HUDEP-2 (cell line): ENCODE data around the gene MEAF6.

Source experiments
- DNase-seq, 76 experiments: peaks; one replicate each; lab custom pipeline; 2025; ENCODE audit not compliant: unreplicated experiment in 76 of 76; lab: John Stamatoyannopoulos, UW

The MEAF6 gene

DNA sequence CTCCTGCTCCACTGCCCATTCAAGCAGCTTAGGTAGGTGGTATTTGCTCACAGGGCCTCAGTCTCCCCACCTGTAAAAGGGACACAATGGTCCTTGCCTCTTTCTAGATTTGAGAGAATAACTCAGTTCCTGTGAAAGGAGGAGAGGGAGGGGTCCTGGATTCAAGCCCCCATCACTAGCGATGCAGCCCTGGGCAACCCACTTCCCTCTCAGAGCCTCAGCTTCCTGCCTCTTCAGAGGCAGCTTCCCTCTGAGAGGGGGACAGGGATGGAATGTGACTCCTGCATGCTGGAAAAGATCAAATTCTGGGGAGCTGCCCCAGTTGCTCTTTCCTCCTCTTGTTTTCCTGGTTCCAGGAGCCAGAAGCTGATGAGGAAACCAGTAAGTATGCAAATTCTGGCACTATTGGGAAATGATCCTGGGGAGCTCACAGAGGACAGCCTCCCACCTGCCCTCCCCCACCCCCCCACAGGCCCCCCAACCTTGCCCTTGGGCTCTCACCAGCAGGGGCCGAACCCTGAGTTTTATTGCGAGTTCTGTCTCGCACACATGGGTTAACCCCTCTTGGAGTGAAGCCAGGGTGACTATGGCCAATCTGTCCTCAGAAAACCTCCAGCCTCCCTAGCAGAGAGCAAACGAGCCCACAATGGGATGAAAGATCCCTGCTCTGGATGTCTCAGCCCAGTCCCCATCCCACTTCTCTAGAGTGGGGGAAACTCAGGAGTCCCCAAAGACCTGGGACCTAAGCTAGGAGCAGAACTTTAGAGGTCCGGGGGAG is 28.5 kb downstream of the MEAF6 start:
- no peak for DNase-seq

DNA sequence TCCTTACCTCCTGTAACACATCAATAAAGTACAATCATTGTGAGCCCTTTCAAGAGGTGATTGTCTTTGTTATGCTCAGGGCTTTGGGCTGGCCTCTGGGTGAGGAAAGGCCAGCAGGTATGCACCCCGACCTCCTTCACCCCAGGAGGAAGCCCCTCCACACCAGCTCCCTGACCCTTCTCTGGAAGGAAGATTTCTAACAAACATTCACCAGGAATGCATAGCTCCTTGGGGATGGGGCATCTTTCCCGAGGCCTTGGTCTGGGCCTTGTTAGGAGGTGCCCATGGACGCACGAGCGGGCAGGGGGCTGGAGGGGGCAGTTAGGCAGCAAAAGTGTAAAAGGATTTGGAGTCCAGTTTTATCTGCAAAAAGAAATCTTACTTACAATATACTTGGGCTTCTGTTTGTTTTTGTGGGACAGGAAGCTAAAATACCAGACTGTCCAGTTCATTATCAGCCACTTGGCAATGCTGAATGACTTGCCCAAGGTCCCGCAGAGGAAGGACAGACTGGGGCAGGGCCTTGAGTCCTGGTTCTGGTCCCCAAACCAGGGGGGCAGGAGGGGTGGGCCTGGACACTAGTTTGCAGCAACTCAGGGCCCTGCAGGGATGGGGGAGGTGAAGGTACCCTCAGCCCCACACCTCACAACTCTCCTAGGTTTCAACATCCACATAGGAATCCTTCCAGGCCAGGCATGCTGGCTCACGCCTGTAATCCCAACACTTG is 30.1 kb downstream of the MEAF6 start:
- no peak for DNase-seq

DNA sequence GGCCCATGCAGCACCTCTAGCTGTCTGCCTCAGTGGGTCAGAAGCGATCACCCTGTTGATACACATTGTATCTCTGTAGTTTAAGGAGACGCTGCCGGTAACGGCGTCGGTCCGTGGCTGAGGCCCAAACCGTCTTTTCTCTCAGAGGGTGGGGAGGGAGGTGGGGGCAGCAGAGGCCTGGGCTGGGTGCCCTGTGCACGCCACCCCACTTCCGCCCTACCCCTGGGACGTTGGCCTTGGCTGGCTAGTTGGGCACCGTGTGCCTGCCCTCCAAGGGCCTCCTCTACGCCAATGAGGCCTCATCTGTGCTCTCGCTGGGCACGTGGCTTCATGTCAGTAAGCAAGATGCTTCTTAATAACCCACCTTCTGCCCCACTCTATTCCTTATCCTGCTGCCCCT is 30.8 kb downstream of the MEAF6 start:
- no peak for DNase-seq

DNA sequence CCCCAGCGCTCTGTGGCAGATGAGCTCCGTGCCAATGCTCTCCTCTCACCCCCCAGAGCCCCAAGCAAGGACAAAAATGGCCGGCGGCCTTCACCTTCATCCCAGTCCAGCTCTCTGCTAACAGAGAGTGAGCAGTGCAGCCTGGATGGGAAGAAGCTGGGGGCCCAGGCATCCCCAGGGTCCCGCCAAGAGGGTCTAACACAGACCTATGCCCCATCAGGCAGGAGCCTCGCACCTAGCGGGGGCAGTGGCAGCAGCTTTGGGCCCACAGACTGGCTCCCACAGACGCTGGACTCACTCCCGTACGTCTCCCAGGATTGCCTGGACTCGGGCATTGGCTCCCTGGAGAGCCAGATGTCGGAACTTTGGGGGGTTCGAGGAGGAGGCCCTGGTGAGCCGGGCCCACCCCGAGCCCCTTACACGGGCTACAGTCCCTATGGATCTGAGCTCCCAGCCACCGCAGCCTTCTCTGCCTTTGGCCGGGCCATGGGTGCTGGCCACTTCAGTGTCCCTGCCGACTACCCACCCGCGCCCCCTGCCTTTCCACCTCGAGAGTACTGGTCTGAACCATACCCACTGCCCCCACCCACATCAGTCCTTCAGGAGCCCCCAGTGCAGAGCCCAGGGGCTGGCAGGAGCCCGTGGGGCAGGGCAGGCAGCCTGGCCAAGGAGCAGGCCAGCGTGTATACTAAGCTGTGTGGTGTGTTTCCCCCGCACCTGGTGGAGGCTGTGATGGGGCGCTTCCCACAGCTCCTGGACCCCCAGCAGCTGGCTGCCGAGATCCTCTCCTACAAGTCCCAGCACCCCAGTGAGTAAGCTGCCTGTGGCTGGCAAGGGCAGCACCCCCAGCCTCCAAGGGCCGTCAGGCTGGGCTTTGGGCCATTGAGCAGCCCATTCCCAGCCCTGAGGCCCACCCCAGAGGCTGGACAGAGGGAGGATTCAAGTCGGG is 31.5 kb downstream of the MEAF6 start:
- no peak for DNase-seq

DNA sequence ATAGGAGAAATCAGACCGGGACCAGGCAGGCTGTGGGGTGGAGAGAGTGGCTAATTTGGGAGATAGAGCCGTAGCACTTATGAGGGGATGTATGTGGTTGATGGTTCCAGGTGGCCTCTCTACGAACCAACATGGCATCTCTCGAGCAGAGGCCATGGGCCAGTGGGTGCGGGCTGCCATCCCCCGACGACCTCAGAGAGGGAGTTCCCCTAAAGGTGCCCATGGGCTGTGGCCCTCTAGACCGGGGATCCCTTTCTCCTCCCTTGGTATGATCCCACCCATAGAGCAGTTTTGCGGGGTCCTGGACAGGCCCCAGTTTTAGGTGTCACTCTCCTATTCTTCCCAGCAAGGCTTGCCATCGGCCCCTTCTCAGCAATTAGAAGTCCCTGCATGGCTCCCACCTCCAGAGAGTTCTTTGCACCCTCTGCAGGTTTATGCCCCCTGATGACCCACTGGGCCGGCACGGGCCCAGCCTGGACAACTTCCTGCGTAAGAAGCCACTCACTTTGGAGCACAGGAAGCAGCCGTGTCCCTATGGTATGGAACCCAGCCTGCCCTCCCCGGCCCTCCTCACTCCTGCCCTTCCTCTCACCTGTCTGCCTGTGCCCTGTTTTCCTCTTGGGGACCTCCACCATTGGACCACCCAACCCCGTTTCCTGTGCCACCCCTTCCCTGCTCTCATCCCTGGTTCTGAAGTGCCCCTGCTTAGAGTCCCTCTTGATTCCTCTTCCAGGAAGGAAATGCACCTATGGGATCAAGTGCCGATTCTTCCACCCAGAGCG is 32.4 kb downstream of the MEAF6 start:
- DNase-seq, result no peak

DNA sequence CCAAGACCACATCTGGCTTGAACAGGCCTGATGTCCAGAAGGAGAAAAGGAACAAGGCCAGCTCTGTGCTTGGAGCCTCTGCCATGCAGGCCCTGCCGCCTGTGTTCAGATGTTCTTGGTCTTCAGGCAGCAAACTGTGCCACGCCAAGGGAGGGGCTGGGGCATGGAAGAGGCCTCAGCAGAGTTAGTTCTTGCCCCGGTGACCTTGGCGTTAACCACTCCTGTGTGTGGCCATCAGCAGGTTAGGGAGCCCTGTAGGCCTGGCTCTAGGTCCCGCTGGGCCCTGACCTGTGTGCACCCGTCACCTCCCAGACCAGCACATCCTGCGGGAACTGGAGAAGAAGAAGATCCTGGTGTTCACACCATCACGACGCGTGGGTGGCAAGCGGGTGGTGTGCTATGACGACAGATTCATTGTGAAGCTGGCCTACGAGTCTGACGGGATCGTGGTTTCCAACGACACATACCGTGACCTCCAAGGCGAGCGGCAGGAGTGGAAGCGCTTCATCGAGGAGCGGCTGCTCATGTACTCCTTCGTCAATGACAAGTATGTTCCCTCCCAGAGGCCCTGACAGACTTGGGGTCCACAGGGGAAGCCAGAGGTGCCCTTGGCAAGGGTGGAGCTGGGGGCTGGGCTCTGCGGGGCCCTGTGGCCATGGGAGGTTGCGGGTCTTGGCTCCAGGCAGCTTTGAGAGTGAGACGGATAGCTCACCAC is 33.1 kb downstream of the MEAF6 start:
- no peak for DNase-seq

DNA sequence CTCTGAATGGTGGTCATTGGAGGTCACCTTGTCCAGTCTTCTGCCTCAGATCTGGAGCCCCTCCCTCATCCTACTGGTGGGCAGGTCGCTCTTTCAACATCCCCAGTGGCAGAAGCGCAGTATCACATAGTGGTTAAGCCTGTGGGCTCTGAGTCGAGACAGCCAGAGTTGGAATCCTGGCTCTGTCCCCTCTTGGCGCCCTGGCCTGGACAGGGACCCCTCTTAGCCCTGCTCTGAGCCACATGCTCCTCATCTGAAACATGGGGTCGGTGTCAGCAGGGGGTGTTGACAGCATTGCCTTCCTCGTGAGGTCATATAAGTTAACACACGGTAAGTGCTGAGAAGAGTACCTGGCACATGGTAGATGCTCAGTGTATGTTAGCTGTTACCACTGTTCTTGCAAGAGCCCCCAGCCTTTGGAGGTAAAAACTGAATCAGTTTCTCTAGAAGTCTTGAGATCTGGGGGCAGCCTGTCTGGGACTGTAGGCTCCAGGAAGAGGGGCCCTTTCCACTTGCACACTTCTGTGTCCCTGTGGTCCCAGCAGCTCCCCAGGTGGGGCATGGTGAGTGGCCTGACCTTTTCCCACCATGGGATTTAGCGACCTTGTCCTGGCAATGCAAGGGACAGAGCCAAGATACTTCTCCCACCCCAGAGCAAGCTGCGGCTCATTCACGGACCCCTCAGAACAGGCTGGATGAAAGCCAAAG is 33.8 kb downstream of the MEAF6 start:
- no peak for DNase-seq

DNA sequence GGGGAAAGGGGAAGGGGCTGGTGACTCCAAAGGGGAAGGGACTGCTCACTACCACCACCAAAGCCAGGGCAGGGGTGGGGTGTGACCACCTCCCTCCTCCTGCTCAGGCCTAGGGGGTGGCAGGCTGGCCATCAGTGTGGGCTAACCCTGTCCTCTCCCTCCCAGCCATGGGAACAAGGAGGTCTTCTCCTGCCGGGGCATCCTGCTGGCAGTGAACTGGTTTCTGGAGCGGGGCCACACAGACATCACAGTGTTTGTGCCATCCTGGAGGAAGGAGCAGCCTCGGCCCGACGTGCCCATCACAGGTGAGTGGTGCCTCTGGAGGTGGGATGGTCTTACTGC is 34.5 kb downstream of the MEAF6 start:
- no peak for DNase-seq

DNA sequence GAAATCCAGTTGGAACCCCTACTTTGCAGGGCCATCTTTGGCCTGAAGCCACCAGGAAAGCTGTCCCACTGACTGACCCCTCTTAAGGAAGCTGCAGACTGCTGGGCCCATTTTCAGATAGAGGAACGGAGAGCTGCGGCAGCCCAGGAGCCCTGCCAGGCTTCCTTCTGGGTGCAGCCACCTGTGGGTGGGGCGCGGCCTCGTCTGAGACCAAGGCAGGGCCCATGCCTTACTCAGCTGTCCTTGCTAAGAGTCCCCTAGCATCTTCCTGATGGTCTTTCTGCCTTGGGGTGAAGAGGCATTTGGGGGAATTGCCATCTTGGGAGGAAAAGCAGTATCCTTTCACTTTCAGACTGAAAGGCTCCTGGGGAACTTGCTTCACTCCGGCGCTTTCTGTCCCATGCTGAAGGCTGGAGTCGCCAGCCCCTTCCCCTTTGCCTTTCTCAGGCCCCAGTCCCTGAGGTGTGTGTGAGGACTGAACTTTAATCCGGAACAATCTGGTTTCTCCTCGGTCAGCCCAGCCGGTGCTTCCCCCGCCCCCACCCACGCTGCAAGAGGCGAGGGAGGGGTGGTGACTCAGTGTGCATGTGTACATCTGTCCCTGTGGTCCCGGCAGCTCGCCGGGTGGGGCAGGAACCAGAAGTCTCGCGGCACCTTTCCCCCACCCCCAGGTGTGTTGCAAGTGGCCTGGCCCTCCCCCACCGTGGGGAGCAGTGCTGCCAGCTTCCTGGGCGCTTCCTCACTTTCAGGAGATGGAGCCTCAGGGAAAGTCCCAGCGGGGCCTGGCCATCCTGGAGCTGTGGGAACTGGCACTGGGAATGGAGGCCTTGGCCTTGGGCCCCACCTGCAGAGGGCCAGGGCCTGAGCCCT is 35.1 kb downstream of the MEAF6 start:
- DNase-seq, result peak in 71 of 76 experiments; percentile 7 to 86 (median 62)

DNA sequence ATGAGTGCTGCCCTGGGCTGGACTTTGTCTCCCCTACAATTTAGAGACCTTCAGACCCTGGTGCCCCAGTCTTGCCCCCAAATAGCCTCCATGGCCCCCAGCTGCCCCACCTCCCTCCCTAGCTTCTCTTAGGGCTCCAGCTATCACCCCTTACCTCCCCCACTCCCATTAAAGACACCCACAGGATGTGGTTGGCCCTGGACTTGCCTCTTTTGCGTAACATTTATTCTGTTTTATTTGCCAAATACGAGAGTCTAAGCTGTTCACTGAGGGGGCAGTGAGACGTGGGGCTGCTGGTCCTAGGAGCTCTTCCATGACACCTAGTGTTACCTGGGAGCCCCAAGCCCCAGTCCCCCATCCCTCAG is 35.7 kb downstream of the MEAF6 start:
- DNase-seq, result no peak

DNA sequence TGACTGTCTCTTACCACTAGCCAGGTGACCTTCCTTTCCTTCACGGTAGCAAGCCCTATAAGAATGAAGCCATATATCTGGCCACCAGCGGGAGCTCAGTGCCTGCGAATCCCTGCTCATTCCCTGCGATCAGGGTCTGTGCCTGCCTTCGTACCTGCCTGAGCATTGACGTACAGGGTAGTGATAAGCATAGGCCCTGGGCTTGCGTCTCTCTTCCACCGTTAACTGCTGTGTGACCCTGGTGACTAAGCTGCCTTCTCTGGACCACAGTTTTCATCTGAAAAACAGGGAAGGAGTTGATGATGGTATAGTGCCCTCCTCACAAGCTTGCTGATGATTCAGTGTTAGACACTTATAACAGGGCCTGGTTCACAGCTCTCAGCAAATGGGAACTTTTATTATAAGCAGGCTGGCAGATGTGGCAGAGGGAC is 36.1 kb downstream of the MEAF6 start:
- DNase-seq, result peak in 1 of 76 experiments; percentile 5

DNA sequence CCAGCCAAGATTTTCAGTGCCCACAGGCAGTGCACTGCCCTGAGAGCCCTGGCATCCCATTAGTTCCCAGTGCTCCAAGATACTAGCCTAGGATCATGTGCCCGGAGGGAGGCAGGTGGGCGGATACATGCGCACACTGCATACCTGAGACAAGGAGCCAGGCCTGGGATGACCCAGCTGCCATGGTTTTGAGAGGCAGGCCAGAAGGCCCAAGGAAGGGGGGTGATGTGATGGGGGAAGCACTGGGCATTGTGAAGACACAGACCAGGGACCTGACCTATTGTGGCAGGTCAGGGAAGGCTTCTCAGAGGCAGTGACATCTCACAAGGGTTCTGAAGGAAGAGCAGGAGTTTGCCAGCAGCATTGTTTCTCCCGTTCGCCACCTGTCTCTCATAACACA is 36.6 kb downstream of the MEAF6 start:
- DNase-seq, result no peak

DNA sequence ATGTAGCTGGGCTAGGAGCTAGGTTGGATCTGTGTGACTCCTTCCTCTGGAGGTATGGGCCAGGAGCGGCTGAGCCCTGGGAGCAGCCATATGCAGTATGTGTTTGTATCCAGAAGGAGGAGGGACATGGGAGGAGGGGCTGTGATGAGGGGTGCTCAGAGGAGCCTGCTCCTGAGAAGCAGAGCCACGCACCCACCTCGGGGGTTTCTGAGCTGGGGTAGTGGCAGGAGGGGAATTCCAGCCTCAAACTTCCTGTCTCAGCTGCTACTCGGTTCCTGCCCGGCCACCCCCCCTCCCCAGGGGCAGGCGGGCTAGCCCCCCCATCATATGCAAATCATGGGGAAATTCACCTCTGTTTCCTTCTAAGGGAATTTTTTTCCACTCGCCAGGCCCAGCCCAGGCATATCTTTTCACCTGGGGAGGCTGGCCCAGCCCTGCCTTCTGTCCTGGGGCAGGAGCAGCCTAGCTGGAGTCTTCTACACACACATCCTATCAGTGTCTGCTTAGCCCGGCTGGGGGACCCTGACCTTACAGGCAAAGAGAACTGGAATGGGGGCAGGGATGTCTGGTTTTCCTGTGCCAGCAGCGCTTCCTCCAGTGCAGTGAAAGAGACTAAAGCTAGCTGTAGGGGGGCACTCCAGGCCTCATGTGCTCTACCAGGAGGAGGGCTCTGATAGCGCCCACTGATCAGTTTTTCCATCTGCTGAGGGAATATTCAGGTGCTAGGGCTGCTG is 37.2 kb downstream of the MEAF6 start:
- DNase-seq, result peak in 2 of 76 experiments; percentile 6 to 21

DNA sequence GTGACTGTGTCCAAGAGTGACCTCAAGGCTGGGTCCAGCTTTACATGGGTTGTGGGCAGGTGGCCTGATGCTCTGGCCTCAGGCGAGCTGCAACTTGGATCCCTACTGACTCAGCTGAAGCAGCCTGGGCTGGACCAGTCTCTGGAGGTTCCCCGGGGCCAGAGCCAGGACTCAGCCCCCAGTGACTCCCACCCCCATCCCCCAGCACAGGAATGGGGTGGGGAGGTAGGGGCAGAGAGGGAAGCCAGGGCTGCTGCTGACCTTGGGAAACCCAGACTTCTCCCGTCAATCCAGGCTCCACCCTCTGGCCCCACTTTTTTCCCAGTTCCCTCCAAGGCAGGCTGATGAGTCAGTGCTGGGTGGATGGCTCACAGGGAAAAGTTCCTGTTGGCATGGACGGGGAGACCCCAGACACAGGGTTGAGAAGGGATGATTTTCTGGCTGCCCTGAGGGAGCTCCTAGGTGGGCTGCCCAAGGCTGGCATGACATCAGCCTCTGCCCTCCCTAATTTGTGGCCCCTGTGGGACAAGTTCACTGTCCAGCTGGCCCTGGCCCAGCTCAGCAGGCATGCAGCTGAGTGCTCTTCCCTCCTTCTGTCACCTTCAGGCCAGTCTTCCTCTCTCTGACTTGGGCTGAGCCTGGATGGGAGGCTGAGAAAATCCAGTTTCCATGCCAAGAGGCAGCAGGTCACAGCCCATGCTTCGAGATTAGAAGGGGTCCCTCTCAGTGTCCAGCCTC is 37.9 kb downstream of the MEAF6 start:
- peak in 1 of 76 experiments; percentile 8 for DNase-seq

DNA sequence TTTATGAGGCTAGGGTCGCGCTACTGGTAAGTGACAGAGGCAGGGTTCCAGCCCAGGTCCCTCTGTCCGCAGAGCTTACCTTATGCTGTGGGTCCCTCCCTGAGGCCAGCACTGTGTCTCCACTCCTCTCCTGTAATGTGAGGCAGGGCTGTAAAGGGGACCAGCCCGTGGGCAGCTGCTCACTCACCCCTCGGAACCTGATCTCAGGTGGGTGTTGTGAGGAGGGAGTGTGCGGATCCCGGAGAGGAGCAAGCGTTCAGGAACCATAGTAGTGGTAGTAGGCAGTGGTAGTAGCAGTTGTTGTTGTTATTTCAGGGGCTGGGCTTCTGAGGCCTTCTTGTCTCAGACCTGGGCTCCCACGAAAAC is 38.5 kb downstream of the MEAF6 start:
- DNase-seq, result no peak

DNA sequence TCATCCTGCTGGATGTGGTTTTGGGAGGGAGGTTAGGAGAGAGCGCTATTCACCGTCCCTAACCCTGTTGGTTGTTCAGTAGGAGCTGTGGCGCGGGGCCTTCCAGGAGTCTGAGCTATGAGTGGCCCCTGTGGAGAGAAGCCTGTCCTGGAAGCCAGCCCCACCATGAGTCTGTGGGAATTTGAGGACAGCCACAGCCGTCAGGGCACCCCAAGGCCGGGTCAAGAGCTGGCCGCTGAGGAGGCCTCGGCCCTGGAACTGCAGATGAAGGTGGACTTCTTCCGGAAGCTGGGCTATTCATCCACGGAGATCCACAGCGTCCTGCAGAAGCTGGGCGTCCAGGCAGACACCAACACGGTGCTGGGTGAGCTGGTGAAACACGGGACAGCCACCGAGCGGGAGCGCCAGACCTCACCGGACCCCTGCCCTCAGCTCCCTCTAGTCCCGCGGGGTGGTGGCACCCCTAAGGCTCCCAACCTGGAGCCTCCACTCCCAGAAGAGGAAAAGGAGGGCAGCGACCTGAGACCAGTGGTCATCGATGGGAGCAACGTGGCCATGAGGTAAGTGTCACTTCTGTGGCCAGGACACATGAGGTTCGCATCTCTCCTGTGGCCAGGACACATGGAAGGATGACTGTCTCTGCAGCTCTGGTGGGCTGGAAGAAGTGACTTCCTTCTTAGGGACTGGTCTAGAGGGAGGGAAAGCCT is 39.0 kb downstream of the MEAF6 start:
- no peak for DNase-seq
